Measurements from ENCODE around the gene ANKRD18B. TPM values are rescaled to one million over a fixed set of nuclear protein-coding genes. Genes with fewer than 3 reads are reported as not detected.
A peak's percentile ranks its signal among the peaks of the same experiment; 100 is the strongest.
"Not testable (repeated sequence)": the region's sequence is repeated elsewhere in the genome, so short reads cannot be mapped to it uniquely, and the experiment has no call there.

The ANKRD18B gene
- total RNA-seq, 1 experiment from 2014 or later = 5.4 TPM

DNA sequence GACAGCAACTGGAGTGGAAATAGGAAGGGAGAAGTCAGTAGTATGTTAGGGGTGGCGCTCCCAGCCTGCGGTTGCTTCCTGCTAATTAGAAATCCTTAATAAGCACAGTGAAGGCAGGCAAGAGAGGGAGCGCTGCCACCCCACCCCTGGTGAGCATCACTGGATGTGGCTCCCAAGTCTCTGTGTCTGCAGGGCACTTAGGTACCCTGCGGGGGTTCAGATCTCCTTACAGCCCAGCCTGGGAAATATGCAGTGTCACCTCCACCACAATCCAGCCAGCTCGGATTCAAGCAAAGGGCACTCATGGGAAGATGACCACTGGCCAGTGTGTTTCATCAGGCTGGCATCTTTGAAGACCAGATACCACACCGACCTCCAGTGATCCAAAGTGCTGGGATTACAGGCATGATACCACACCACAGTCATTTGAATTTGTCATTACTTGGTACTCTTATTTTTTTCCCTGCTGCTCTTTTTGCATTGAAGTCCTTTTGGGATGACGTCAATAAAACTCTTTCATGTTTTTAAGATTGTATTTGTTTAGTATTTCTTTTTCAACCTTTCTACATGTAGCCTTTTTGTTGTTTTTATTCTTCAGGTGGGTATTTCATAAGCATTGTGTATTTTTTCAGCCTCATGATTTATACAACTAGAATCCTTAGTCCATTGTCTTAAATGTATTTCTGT lies 90.1 kb downstream of the ANKRD18B start:
- intact Hi-C loops (cut with micrococcal nuclease) = no loop called here
- no peaks in the 10 kb centered on the region for H3K79me2 ChIP-seq (ENCODE audit: low read length)
- H4K20me1 ChIP-seq (ENCODE audit: low read length) = no peaks in the 10 kb centered on the region
- ATAC-seq (no peak), DNase-seq (no peak)
- no peak overlapping the region for H3K27ac ChIP-seq (ENCODE audit: low read length)
- H3K9me2 ChIP-seq (replicated peaks; ENCODE audit: low read length) = no peaks in the 10 kb centered on the region
- H3K9me3 ChIP-seq (ENCODE audit: low read length) = no peaks in the 10 kb centered on the region
- H3K4me2 ChIP-seq (ENCODE audit: low read length) = no peak overlapping the region
- ChIA-PET POLR2A (ENCODE audit: unreplicated experiment) (no interaction called here), CTCF (no interaction called here)
- no peaks in the 10 kb centered on the region for H3K27me3 ChIP-seq (ENCODE audit: low read length)
- H3K36me3 ChIP-seq (ENCODE audit: low read depth, low read length) = no peaks in the 10 kb centered on the region
- H3K9ac ChIP-seq (ENCODE audit: low read length) = no peak overlapping the region
- H3K4me1 ChIP-seq (ENCODE audit: insufficient read depth, low read length) = peaks cover 2% of the 10 kb centered on the region; the same call in 1 of the 2 replicates
- TF ChIP-seq EZH2phosphoT487 (IDR thresholded peaks at IDR 0.05; ENCODE audit: borderline replicate concordance, low read length) (no peak), CTCF (conservative IDR thresholded peaks at IDR 0.05; ENCODE audit: low read depth, low read length) (no peak), EZH2 (IDR thresholded peaks at IDR 0.05; ENCODE audit: low read length, unreplicated experiment) (no peak)
- no peak overlapping the region for H2AFZ ChIP-seq (ENCODE audit: low read length)
- BruUV-seq (replicated peaks) = no TSS peak
- no peak overlapping the region for H3K4me3 ChIP-seq (ENCODE audit: low read length)
- no peaks in the 10 kb centered on the region for H3F3A ChIP-seq (ENCODE audit: low read length, unreplicated experiment)

DNA sequence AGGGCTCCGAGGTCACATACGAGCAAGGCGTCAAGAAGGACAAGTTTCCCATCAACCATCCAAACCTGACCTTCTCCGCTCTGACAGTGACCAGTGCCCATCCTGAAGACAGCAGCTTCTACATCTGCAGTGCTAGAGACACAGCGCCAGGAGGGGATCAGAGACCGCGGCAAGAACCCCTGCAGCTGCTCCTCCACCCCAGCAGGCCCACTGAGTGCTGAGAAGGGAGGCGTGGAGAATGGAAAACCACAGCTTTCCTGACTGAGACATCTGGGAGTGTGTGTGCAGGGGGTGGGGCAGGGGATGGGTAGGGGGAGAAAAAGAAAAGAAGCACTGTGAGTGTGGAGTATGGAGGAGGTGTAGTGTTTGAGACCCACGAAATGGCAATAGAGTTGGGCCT lies 94.3 kb downstream of the ANKRD18B start:
- H3F3A ChIP-seq (ENCODE audit: low read length, unreplicated experiment); CTCF ChIA-PET; H3K4me3 ChIP-seq (ENCODE audit: low read length); H3K27me3 ChIP-seq (ENCODE audit: low read length); DNase-seq; H3K27ac ChIP-seq (ENCODE audit: low read length); H3K9me3 ChIP-seq (ENCODE audit: low read length); H3K4me2 ChIP-seq (ENCODE audit: low read length); H4K20me1 ChIP-seq (ENCODE audit: low read length); H3K9ac ChIP-seq (ENCODE audit: low read length); POLR2A ChIA-PET (ENCODE audit: unreplicated experiment); H3K79me2 ChIP-seq (ENCODE audit: low read length); H2AFZ ChIP-seq (ENCODE audit: low read length); H3K9me2 ChIP-seq (replicated peaks; ENCODE audit: low read length); intact Hi-C loops (cut with micrococcal nuclease); H3K36me3 ChIP-seq (ENCODE audit: low read depth, low read length); BruUV-seq (replicated peaks); ATAC-seq: not testable (repeated sequence)
- peaks cover 24% of the 10 kb centered on the region for H3K4me1 ChIP-seq (ENCODE audit: insufficient read depth, low read length)

DNA sequence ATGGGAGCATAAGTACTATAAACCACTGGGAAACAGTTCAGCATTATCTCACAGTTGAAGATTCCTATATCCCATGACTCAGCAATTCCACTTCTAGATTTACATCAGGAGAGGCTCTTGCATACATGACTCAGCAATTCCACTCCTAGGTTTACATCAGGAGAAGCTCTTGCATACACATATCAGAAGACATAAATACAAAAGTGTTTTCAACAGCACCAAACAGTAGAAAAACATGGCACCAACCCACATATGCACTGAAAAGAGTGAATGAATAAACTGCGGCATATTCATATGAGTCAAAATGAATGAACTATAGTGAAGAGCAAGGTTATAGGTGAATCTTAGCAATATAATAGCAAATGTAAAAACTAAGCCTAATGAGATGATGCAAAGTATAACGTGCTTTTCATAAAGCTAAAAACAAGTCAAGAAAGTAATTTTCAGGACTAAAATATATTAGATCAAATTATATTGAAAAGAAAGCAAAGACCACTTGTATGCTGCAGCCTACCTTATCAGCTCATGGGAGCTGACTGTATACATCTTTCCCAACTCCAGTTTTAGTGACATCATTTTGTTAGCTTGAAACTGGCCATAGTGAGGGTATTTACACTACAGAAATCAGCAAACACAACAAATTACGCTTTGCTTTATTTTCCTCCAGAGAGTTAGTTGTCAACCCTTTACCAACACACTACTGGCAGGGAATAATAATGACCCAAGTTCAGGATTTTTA lies 95.8 kb downstream of the ANKRD18B start:
- ChIA-PET POLR2A (ENCODE audit: unreplicated experiment) (no interaction called here), CTCF (no interaction called here)
- peak; percentile 25; the same call in 1 of the 2 replicates for ATAC-seq
- intact Hi-C loops (cut with micrococcal nuclease) = no loop called here
- Histone ChIP-seq H3K4me2 (ENCODE audit: low read length) (no peak overlapping the region), H3K4me1 (ENCODE audit: insufficient read depth, low read length) (peaks cover 24% of the 10 kb centered on the region), H3K79me2 (ENCODE audit: low read length) (no peaks in the 10 kb centered on the region), H3K9me2 (replicated peaks; ENCODE audit: low read length) (no peaks in the 10 kb centered on the region), H3K27ac (ENCODE audit: low read length) (peak overlapping the region; percentile 14; the same call in 1 of the 2 replicates), H3K27me3 (ENCODE audit: low read length) (no peaks in the 10 kb centered on the region), H3K4me3 (ENCODE audit: low read length) (no peak overlapping the region), H3K36me3 (ENCODE audit: low read depth, low read length) (no peaks in the 10 kb centered on the region), H3F3A (ENCODE audit: low read length, unreplicated experiment) (no peaks in the 10 kb centered on the region), H3K9ac (ENCODE audit: low read length) (no peak overlapping the region), H2AFZ (ENCODE audit: low read length) (no peak overlapping the region), H4K20me1 (ENCODE audit: low read length) (no peaks in the 10 kb centered on the region), H3K9me3 (ENCODE audit: low read length) (no peaks in the 10 kb centered on the region)
- no TSS peak for BruUV-seq (replicated peaks)
- TF ChIP-seq EZH2phosphoT487 (IDR thresholded peaks at IDR 0.05; ENCODE audit: borderline replicate concordance, low read length) (no peak), EZH2 (IDR thresholded peaks at IDR 0.05; ENCODE audit: low read length, unreplicated experiment) (no peak), CTCF (conservative IDR thresholded peaks at IDR 0.05; ENCODE audit: low read depth, low read length) (no peak)
- DNase-seq = peak; percentile 72
